GM19455 (cell line): Measurements from ENCODE around the gene NCKAP5L.
"Not testable (repeated sequence)": the region's sequence is repeated elsewhere in the genome, so short reads cannot be mapped to it uniquely, and the experiment has no call there.

Experiments used
- ATAC-seq: cut with Tn5 transposase; IDR thresholded peaks from one replicate; pipeline ENCODE4 v1.9.1; 2021; ENCODE audit not compliant: unreplicated experiment

NCKAP5L gene

GRCh38 chr12:49784756-49785409 is 43.3 kb downstream of the NCKAP5L start:
- ATAC-seq = no peak

DNA sequence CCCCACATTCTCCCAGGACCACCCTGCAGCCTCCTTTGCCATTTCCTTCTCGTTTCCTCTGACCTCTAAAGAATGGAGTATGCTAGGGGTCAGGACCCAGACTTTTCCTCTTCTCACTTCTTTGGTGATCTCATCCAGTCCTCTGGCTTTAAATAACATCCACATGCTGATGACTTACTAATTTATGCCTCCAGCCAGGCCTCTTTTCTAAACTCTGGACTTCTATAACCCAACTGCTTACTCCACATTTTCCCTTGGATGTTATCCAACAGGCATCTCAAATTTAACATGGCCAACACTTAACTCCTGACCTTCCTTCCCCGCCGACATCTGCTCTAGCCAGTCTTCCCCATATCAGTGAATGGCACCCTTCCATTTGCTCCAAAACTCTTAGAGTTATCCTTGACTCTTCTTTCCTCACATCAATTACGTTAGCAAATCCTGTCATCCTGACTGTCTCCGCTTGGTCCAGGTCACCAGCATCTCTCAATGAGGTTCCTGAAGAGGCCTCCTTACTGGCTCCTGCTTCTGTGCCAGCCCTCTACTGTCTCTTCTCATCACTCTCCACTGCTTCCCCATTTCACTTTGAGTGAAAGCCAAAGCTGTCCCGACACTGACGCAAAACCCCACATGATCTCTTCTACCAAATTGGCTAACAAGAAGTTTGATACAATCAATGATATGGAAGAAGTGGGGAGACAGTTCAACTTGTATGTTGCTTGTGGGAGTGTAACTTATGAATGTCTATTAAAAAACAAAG is 44.1 kb downstream of the NCKAP5L start:
- no peak for ATAC-seq

DNA sequence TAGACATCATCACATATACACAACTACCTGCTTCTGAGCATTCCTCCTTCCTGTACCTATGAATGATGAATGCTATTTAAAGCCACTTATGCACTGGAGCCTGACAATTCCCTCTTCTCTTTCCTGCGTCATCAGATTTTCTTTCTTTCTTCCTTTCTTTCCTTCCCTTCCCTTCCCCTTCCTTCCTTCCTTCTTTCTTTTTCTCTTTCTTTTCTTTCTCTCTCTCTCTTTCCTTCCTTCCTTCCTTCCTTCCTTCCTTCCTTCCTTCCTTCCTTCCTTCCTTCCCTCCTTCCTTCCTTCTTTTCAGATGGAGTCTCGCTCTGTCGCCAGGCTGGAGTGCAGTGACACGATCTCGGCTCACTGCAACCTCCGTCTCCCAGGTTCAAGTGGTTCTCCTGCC is 47.3 kb downstream of the NCKAP5L start:
- ATAC-seq = not testable (repeated sequence)

GRCh38 chr12:49779581-49779980 is 48.6 kb downstream of the NCKAP5L start:
- no peak for ATAC-seq

DNA sequence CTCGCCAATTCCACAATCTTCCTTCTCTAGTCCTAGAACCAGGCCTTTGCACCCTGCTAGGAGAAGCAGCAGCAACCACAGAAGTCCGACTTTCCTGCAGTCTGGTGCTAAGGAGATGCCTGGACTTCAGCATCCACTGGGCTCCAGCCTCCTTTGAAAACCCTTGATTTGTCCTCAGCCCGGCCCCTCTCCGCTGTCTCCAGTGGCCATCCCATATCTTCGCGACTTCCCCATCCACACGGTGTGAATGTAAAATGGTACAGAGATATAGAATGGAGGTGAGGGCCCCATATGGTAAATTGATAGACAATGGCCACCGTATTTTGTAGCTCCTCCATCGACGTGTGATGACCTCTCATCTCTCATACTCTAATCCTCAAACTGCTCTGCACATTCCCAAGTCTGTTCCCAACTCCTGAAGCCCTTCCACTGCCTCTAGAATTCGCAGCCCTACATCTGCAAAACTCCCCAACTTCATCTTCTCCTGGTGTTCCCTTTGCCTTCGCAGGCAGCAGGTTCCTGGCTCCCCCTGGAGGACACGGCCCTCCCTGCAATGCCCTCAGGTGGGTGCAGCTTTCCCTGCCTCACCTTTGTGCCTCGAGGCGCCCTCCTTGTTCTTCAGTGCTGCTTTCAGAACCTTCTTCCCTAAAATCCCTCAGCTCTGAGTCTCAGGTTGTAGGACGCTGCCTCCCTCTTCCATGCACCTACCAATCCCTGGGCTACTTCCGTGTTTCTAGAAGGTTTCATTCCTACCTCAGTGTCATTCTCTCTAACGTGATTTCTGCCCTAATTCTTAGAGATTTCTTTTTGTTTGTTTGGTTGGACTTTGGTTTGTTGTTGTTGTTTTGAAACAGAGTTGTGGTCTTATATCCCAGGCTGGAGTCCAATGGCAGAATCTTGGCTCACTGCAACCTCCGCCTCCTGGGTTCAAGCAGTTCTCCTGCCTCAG is 50.1 kb downstream of the NCKAP5L start:
- ATAC-seq = no peak

DNA sequence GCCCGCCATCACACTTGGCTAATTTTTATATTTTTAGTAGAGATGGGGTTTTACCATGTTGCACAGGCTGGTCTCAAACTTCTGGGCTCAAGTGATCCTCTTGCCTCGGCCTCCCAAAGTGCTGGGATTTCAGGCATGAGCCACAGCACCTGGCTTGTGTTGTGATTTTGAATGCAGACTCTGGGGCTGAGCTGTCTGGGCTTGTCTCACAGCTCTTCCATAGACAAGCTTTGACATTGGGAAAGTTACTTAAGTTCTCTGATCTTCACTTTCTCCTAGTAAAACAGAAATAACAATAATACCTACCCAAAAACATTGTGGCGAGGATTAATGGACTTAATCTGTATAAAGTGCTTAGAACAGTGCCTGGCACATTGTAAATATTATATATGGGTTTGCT is 50.9 kb downstream of the NCKAP5L start:
- ATAC-seq = no peak

DNA sequence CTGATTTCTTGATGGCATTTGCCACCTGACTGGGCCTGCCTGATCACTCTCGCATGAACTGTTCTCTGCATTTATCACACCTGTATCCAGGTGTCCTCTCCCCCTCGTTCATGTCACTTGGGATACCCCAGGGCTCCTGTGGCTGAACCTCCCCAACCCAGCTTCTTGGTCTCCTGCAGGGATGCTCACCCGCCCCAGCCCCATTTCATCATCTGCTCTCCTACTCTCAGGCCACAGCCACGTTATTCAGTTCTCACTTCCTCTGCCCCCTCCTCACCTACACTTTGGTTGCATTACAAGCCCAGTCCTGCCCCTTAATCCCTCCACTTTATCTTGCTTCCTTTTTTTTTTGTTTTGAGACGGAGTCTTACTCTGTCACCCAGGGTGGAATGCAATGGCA is 51.4 kb downstream of the NCKAP5L start:
- ATAC-seq = no peak

- ATAC-seq = no peak
Measured at GRCh38 chr12:49776413-49776812, 51.8 kb downstream of the NCKAP5L start.

GRCh38 chr12:49773102-49773501 is 55.1 kb downstream of the NCKAP5L start:
- ATAC-seq = not testable (repeated sequence)

- ATAC-seq = no peak
Measured at GRCh38 chr12:49767333-49767732, 60.9 kb downstream of the NCKAP5L start.

DNA sequence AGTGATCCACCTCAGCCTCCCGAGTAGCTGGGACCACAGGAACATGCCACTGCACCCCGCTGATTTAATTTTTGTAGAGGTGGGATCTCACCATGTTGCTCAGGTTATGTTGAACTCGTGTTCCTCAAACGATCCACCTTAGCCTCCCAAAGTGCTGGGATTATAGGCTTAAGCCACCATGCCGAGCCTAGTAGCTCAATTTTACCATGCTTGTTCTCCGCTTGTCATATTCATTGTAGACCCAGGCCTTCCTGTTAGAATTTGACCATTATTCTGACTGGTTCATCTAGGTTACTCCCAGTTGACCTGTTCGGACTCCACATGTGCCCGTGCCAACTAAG is 62.1 kb downstream of the NCKAP5L start:
- no peak for ATAC-seq

DNA sequence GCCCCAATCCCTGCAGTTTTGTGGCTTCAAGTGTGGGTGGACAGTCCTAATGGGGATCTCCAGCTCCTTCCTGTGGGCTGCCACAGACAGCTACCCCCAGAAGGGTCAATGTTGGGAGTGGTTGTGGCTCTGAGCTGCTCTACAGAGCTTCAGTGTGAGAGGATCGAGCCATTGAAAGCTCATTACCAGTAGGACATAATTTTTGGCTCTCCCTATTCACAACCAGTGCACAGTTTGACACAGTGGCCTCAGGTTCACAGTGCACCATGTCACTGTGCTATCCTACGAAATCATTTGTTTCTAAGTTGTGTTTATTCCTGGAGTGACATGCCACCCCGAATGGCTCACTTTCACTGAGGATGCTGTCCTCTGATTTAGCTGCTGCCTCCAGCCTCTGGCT is 64.1 kb downstream of the NCKAP5L start:
- no peak for ATAC-seq

- no peak for ATAC-seq
Measured at GRCh38 chr12:49763006-49763591, 65.1 kb downstream of the NCKAP5L start.

GRCh38 chr12:49762468-49762847 is 65.8 kb downstream of the NCKAP5L start:
- no peak for ATAC-seq

DNA sequence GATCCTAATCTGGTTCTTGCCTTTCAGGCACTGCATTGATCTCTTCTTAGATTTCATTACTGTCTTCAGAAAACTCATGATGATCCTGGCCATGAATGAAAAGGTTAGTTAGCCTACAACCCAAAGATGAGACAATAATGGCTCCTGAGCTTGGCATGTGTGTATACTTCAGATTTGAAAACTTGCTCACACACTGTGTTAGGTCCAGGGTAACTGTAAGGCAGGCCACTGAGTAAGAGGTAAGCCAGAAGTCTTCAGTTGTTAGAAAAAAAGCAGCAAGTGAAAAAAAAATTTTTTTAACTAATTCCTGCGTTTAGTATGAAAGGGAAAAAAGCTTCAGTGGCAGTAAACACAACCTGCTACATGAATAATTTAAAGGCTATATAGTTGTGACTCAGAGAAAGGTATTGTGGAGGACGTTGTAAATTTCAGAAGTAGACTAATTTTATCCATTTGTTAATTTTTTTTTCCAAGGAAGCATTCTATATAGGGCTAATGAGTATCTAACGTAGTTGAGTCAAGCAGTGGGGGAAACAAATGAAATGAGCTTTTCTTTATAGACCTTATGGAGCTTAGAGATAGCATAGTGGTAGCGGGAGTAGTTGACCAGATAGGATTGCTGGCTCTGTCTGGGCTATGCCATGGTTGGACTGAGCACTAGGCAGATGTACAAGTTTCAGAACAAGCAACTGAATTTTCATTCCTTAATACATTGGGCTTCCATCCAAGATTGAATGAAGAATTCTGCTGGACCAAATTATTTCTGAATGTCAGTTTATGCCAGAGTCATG is 66.3 kb downstream of the NCKAP5L start:
- ATAC-seq = no peak

DNA sequence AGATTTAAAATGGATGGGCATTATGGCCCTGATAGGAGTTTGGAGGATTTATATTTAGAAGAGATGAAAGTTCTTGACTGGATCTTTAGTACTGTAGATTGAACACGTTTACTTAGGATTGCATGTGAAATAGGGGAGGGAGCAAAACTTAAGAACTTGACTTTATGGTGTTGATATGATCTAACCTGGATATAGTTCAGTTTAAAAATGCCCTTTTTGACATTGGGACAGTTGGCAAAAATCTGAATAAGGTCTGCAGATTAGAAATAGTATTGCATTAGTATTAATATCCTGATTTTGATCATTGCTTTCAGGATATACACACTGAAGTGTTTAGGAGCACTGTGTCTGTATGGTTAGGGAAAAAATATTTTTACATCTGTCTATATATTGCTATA is 77.2 kb downstream of the NCKAP5L start:
- ATAC-seq = no peak

DNA sequence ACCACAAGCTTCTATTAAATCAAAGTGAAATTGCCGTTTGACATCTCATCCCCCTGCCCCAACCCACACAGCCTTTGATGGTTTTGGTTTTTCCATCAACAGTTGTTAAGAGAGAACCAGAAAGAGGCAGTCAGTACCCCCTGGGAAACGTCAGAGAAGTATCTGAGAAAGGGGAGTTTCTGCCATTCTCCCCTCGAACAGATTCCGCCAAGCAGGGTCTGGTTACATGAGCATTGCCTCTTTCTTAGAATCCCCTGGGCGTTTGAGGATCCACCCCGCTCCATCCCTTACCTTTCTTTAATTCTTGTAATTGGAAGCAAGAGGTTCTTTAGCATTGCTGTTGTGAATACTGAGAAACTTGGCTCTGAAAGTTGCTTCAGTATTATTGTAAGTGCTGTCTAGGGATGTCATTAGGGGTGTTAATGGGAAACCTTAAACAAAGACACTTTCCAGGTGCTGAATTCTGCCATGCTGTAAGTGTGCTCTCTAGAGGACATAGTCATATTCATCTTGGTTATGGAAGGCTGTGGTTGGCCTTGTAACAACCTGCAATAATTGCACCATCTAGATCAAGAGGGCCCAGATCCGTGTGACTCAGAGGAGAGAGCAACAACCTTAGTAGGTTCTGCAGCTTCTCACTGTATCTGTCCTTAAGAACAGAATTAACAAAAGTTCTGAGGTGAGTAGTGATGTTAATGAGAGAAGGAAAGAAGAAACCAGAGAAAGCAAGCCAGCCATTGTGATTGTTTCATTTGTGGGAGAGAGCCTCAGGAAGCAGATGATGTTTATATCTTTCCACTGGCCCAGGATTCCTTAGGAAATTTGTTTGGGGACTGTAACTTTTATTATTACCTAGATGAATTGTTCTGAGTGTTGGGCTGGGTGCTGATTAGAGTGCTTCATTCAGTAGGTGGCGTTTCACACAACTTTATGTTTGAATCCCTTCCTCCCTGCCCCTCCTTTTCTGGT is 77.9 kb downstream of the NCKAP5L start:
- ATAC-seq = no peak

DNA sequence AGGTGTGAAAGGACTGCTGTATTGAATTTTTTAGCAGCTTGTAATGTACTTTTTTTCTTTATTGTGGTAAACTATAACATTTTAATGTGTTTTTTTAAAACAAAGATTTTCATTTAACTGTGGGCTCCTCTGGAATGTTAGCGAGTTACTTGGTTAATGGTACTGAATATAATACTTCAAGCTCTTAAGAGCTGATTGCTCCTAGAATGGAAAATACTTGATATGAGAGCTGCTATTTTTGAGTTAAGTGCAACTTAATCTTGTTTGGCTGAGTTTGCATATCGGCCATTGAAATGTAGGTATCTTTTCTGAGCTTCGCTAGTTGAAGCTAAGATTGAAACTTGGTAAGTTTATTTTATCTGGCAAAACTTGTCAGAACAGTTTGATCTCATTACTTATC is 79.4 kb downstream of the NCKAP5L start:
- ATAC-seq = no peak

DNA sequence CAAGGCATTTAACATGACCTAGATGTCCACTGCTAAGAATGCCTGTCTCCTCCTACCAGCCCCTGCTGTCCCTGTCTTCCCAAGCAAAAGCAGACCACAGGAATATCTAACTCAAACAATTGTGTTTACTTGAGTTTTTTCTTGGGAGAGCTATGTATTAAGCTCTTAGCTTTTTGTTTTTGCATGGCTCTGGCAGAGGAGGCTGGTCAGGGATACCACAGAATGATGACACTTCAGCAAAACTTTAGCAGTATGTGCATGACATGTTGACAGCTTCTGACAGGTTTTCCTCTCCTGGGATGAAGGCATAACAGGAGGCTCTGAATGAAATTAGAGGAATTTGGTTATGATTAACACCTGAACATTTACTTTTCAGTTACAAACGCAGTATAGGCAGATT is 79.9 kb downstream of the NCKAP5L start:
- no peak for ATAC-seq
